AG09309 (cell line): Measurements from ENCODE around the gene CNTN4.

Source experiments
- DNase-seq: peaks from one replicate; pipeline ENCODE4 v3.0.0-alpha.2; 2010; ENCODE audit warnings: low read depth
- H3K4me3 ChIP-seq: 2 replicates; pipeline ENCODE4 v1.5.1; 2011; ENCODE audit warnings: mild to moderate bottlenecking, low read depth, low read length, moderate library complexity; ENCODE audit not compliant: control insufficient read depth
- CTCF ChIP-seq: IDR thresholded peaks from 2 replicates; pipeline ENCODE4 v1.5.1; 2011; ENCODE audit warnings: mild to moderate bottlenecking, low read depth, low read length, inconsistent platforms; ENCODE audit not compliant: insufficient read depth, control insufficient read depth; ENCODE audit errors: missing control alignments

CNTN4 gene

GRCh38 chr3:3081381-3082233, 982.9 kb downstream of the CNTN4 start:
- TF ChIP-seq CTCF: no peak
- no peak for DNase-seq
- no peak overlapping the region for H3K4me3 ChIP-seq

DNA sequence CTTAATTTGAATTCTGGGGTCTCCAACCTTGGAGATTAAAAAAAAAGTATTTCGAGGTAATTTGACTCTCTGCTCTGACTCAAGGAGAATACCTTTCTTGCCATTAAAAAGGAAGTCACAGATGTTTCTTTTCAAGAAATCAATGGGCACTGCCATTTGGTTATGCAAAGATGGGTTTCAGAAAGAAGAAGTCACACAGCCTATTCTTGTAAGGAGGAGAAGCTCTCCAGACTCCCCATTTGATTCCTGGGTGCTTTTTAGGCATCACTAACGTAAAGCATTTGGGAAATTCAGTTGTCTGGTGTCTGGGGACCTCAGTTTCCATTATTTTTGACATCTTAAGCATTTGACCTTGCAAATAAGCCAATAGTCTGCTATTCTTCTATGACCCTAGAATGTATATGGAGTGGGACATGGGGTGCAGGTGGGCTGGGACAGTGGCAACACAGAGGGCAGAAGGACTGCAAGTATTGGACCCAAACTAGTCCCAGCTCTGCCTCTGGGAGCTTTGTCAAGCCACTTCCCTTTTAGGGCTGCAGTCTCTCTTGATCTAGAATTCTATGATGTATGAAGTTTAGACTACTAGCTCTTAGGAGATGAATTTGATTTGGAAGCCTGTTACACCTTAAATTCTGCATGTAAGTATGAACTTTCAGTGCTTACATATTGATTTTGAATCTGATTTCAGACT, 983.7 kb downstream of the CNTN4 start:
- no peak overlapping the region for H3K4me3 ChIP-seq
- no peak for DNase-seq
- no peak for TF ChIP-seq CTCF

DNA sequence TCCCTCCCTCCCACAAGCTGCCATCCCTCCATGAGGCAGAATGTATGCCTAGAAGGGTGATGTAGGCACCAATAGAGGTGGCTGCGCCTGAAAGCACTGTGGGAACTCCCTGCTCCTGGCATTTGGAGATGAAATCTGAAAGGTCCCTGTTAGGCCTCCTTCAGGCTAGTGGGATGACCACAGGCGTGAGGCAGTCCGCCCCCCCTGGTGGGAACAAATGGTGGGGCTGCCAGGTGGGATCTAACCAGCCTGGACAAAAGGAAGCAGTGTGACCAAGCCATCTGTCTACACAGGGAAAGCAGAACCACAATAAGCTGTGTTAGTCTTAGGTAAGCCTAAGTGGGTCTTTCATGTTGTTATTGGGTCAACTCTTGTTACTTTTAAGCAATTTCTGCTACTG, 986.2 kb downstream of the CNTN4 start:
- DNase-seq: no peak

DNA sequence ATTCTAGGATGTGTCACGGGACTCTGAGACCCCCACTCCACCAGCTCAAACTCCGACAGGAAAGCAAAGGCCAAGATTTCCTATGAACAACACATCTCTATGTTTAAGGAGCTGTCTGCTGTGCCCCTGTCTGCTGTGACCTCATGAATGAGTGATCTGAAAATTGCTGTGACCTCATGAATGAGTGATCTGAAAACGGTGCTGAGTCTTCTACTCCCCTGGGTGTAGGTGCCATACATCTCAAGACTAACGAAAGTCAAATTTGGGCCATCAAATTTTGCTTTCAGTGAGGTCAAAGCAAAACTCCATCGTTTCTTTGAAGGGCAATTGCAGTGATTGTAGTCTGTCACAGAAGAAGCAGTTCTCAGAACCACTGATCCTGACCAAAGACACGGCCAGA, 987.1 kb downstream of the CNTN4 start:
- no peak for DNase-seq
- TF ChIP-seq CTCF: no peak
- H3K4me3 ChIP-seq: no peak overlapping the region

More for the DNA sequence above, 986.2 kb downstream of the CNTN4 start:
- no peak for TF ChIP-seq CTCF
- H3K4me3 ChIP-seq: no peak overlapping the region

DNA sequence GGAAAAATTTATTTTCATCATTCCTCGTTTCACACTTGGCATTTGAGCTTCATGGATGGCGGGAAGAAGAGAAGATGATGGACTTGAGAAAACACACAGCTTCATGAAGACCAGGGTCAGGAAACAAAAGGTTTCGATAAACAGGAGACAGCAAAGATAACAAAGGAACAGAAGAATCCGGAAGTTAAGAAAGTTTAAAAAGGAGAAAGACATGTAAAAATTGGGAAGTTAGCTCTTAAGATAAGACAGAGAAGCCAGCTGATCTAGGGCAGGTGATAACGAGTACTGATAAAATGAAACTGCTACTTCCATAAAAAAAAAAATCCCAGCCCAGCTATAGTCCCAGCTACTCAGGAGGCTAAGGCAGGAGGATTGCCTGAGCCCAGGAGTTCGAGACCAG, 987.6 kb downstream of the CNTN4 start:
- H3K4me3 ChIP-seq: no peak overlapping the region
- no peak for DNase-seq
- no peak for TF ChIP-seq CTCF

DNA sequence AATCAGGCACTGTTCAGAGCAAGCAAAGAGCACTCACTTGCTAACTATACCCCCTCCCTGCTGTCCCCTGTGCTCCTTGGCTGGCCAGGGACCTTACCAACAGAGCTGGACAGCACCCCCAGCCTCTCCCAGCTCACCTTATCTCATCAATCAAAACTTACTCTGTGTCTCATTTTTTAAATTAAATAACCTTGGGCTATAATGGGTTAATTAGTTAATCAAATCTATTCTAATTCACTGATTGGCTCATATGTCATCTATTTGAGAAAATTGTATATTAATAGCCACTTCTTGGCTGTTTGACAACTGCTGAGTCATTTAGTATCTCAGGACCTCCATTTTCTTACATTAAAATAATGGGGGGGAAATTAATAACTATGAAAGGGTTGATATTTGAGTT, 988.6 kb downstream of the CNTN4 start:
- no peak for TF ChIP-seq CTCF
- DNase-seq: no peak
- no peak overlapping the region for H3K4me3 ChIP-seq
